SH-SY5Y (cell line): Measurements from ENCODE around the gene GPR68.

Experiments used
- GATA2 ChIP-seq: IDR thresholded peaks from 2 replicates; pipeline ENCODE4 v1.6.1; 2011; ENCODE audit warnings: mild to moderate bottlenecking, low read depth, low read length
- GATA3 ChIP-seq: IDR thresholded peaks from 2 replicates; pipeline ENCODE4 v1.6.1; 2011; ENCODE audit warnings: low read depth, mild to moderate bottlenecking, low read length, moderate library complexity

- TF ChIP-seq GATA2 (no peak), GATA3 (no peak)
Measured at GRCh38 chr14:91225025-91225424, 19.5 kb downstream of the GPR68 start.
